Measurements from ENCODE around the gene TEX52.

DNA sequence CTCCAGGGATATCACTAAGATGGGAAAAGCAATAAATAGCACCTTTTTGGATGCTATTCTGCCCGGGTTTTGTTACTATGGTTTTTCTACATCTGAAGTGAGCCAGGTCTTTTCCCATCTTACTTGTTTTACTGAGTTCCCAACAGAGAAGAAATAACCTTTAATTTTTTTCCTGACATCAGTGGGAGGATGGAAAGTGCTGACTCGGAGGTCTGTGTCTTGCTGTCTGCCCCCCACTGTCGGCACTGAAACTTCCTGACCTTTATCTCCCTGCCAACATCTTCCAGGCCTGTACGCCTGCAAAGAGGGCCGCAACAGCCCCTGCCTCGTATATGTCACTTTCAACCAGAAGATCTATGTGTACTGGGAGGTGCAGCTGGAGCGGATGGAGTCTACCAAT, 33.4 kb downstream of the TEX52 start:
- TF ChIP-seq, protein P1, sequence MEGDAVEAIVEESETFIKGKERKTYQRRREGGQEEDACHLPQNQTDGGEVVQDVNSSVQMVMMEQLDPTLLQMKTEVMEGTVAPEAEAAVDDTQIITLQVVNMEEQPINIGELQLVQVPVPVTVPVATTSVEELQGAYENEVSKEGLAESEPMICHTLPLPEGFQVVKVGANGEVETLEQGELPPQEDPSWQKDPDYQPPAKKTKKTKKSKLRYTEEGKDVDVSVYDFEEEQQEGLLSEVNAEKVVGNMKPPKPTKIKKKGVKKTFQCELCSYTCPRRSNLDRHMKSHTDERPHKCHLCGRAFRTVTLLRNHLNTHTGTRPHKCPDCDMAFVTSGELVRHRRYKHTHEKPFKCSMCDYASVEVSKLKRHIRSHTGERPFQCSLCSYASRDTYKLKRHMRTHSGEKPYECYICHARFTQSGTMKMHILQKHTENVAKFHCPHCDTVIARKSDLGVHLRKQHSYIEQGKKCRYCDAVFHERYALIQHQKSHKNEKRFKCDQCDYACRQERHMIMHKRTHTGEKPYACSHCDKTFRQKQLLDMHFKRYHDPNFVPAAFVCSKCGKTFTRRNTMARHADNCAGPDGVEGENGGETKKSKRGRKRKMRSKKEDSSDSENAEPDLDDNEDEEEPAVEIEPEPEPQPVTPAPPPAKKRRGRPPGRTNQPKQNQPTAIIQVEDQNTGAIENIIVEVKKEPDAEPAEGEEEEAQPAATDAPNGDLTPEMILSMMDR (IDR thresholded peaks at IDR 0.05; ENCODE audit: low read depth, low read length, missing input control), result no peak
- TF ChIP-seq TAF1 (conservative IDR thresholded peaks at IDR 0.05) (no peak), RAD21 (IDR thresholded peaks at IDR 0.05) (no peak), HNF4A (conservative IDR thresholded peaks at IDR 0.05) (no peak), FOXA1 (IDR thresholded peaks at IDR 0.05) (no peak), GABPA (IDR thresholded peaks at IDR 0.05 in 1 of 2, conservative IDR thresholded peaks at IDR 0.05 in 1 of 2) (no peak)
- TF ChIP-seq, protein P2, sequence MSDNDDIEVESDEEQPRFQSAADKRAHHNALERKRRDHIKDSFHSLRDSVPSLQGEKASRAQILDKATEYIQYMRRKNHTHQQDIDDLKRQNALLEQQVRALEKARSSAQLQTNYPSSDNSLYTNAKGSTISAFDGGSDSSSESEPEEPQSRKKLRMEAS (IDR thresholded peaks at IDR 0.05), result no peak
- TF ChIP-seq, protein P3, sequence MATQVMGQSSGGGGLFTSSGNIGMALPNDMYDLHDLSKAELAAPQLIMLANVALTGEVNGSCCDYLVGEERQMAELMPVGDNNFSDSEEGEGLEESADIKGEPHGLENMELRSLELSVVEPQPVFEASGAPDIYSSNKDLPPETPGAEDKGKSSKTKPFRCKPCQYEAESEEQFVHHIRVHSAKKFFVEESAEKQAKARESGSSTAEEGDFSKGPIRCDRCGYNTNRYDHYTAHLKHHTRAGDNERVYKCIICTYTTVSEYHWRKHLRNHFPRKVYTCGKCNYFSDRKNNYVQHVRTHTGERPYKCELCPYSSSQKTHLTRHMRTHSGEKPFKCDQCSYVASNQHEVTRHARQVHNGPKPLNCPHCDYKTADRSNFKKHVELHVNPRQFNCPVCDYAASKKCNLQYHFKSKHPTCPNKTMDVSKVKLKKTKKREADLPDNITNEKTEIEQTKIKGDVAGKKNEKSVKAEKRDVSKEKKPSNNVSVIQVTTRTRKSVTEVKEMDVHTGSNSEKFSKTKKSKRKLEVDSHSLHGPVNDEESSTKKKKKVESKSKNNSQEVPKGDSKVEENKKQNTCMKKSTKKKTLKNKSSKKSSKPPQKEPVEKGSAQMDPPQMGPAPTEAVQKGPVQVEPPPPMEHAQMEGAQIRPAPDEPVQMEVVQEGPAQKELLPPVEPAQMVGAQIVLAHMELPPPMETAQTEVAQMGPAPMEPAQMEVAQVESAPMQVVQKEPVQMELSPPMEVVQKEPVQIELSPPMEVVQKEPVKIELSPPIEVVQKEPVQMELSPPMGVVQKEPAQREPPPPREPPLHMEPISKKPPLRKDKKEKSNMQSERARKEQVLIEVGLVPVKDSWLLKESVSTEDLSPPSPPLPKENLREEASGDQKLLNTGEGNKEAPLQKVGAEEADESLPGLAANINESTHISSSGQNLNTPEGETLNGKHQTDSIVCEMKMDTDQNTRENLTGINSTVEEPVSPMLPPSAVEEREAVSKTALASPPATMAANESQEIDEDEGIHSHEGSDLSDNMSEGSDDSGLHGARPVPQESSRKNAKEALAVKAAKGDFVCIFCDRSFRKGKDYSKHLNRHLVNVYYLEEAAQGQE (IDR thresholded peaks at IDR 0.05), result no peak
- TF ChIP-seq, protein P4, sequence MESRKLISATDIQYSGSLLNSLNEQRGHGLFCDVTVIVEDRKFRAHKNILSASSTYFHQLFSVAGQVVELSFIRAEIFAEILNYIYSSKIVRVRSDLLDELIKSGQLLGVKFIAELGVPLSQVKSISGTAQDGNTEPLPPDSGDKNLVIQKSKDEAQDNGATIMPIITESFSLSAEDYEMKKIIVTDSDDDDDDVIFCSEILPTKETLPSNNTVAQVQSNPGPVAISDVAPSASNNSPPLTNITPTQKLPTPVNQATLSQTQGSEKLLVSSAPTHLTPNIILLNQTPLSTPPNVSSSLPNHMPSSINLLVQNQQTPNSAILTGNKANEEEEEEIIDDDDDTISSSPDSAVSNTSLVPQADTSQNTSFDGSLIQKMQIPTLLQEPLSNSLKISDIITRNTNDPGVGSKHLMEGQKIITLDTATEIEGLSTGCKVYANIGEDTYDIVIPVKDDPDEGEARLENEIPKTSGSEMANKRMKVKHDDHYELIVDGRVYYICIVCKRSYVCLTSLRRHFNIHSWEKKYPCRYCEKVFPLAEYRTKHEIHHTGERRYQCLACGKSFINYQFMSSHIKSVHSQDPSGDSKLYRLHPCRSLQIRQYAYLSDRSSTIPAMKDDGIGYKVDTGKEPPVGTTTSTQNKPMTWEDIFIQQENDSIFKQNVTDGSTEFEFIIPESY (IDR thresholded peaks at IDR 0.05), result no peak

All from liver (tissue), 3 donors.